ENCODE results near the gene PGGT1B.

Gene PGGT1B

GRCh38 chr5:115243412-115243811, 19.3 kb downstream of the PGGT1B start:
- TF ChIP-seq CREB1 (IDR thresholded peaks at IDR 0.05; ENCODE audit: low read depth) (no peak), ZBTB7A (IDR thresholded peaks at IDR 0.05; ENCODE audit: low read depth) (no peak), TEAD4 (IDR thresholded peaks at IDR 0.05) (no peak), FOXM1 (IDR thresholded peaks at IDR 0.05; ENCODE audit: borderline replicate concordance, low read depth) (no peak), TAF1 (IDR thresholded peaks at IDR 0.05; ENCODE audit: low read depth) (no peak), NFIC (IDR thresholded peaks at IDR 0.05) (no peak)

GRCh38 chr5:115241881-115242642, 20.6 kb downstream of the PGGT1B start:
- TF ChIP-seq ZBTB7A (IDR thresholded peaks at IDR 0.05; ENCODE audit: low read depth) = no peak
- no peak for TF ChIP-seq REST (IDR thresholded peaks at IDR 0.05; ENCODE audit: low read depth)
- TF ChIP-seq MAX (IDR thresholded peaks at IDR 0.05) = no peak
- TF ChIP-seq CREB1 (IDR thresholded peaks at IDR 0.05; ENCODE audit: low read depth) = no peak
- TF ChIP-seq RAD21 (IDR thresholded peaks at IDR 0.05; ENCODE audit: low read depth) = no peak
- TF ChIP-seq USF1 (IDR thresholded peaks at IDR 0.05) = no peak
- no peak for TF ChIP-seq TEAD4 (IDR thresholded peaks at IDR 0.05)
- no peak for TF ChIP-seq TAF1 (IDR thresholded peaks at IDR 0.05; ENCODE audit: low read depth)
- TF ChIP-seq EP300 (IDR thresholded peaks at IDR 0.05; ENCODE audit: borderline replicate concordance) = no peak
- TF ChIP-seq FOXM1 (IDR thresholded peaks at IDR 0.05; ENCODE audit: borderline replicate concordance, low read depth) = no peak
- TF ChIP-seq CEBPB (IDR thresholded peaks at IDR 0.05) = no peak
- no peak for TF ChIP-seq TCF12 (IDR thresholded peaks at IDR 0.05; ENCODE audit: low read depth)
- no peak for TF ChIP-seq EGR1 (IDR thresholded peaks at IDR 0.05)
- no peak for TF ChIP-seq NFIC (IDR thresholded peaks at IDR 0.05)
- TF ChIP-seq YY1 (IDR thresholded peaks at IDR 0.05; ENCODE audit: low read depth) = no peak

- TF ChIP-seq YY1 (IDR thresholded peaks at IDR 0.05; ENCODE audit: low read depth) = no peak
- TF ChIP-seq TAF1 (IDR thresholded peaks at IDR 0.05; ENCODE audit: low read depth) = no peak
These were observed 25.6 kb downstream of the PGGT1B start for GRCh38 chr5:115237066-115237465.

- TF ChIP-seq MAX (IDR thresholded peaks at IDR 0.05) (no peak), RAD21 (IDR thresholded peaks at IDR 0.05; ENCODE audit: low read depth) (no peak), YY1 (IDR thresholded peaks at IDR 0.05; ENCODE audit: low read depth) (no peak), TCF12 (IDR thresholded peaks at IDR 0.05; ENCODE audit: low read depth) (no peak), USF1 (IDR thresholded peaks at IDR 0.05) (no peak), CREB1 (IDR thresholded peaks at IDR 0.05; ENCODE audit: low read depth) (no peak), EP300 (IDR thresholded peaks at IDR 0.05; ENCODE audit: borderline replicate concordance) (no peak), EGR1 (IDR thresholded peaks at IDR 0.05) (no peak), ZBTB7A (IDR thresholded peaks at IDR 0.05; ENCODE audit: low read depth) (no peak), TAF1 (IDR thresholded peaks at IDR 0.05; ENCODE audit: low read depth) (no peak), REST (IDR thresholded peaks at IDR 0.05; ENCODE audit: low read depth) (no peak), FOXM1 (IDR thresholded peaks at IDR 0.05; ENCODE audit: borderline replicate concordance, low read depth) (no peak)
These were observed 26.1 kb downstream of the PGGT1B start for GRCh38 chr5:115236599-115236998.

- TF ChIP-seq MAX (IDR thresholded peaks at IDR 0.05) (no peak), TAF1 (IDR thresholded peaks at IDR 0.05; ENCODE audit: low read depth) (no peak), CREB1 (IDR thresholded peaks at IDR 0.05; ENCODE audit: low read depth) (no peak), RAD21 (IDR thresholded peaks at IDR 0.05; ENCODE audit: low read depth) (no peak), ZBTB7A (IDR thresholded peaks at IDR 0.05; ENCODE audit: low read depth) (no peak)
These were observed 31.1 kb downstream of the PGGT1B start for GRCh38 chr5:115231598-115231997.

GRCh38 chr5:115229606-115230005, 33.1 kb downstream of the PGGT1B start:
- TF ChIP-seq MAX (IDR thresholded peaks at IDR 0.05) (no peak), TCF12 (IDR thresholded peaks at IDR 0.05; ENCODE audit: low read depth) (no peak), FOXM1 (IDR thresholded peaks at IDR 0.05; ENCODE audit: borderline replicate concordance, low read depth) (no peak), CREB1 (IDR thresholded peaks at IDR 0.05; ENCODE audit: low read depth) (no peak), REST (IDR thresholded peaks at IDR 0.05; ENCODE audit: low read depth) (no peak), YY1 (IDR thresholded peaks at IDR 0.05; ENCODE audit: low read depth) (no peak), NFIC (IDR thresholded peaks at IDR 0.05) (no peak), TAF1 (IDR thresholded peaks at IDR 0.05; ENCODE audit: low read depth) (no peak), CEBPB (IDR thresholded peaks at IDR 0.05) (no peak), USF1 (IDR thresholded peaks at IDR 0.05) (no peak), TEAD4 (IDR thresholded peaks at IDR 0.05) (no peak), ZBTB7A (IDR thresholded peaks at IDR 0.05; ENCODE audit: low read depth) (no peak)

All from Ishikawa (cell line).